Left forelimb (tissue), 1 donor: ENCODE data around the gene TRPM5.

ENCODE experiments used
- DNase-seq: peaks from one replicate; pipeline ENCODE4 v3.0.0-alpha.2; 2018; ENCODE audit warnings: low spot score

TRPM5 gene

GRCh38 chr11:2452321-2453012 lies 8.2 kb upstream of the TRPM5 start:
- DNase-seq, result no peak

GRCh38 chr11:2451916-2452315 lies 7.6 kb upstream of the TRPM5 start:
- no peak for DNase-seq

- no peak for DNase-seq
These were observed 7.0 kb upstream of the TRPM5 start for GRCh38 chr11:2451336-2451735.

- DNase-seq, result no peak
These were observed 6.2 kb upstream of the TRPM5 start for GRCh38 chr11:2450321-2451041.

DNA sequence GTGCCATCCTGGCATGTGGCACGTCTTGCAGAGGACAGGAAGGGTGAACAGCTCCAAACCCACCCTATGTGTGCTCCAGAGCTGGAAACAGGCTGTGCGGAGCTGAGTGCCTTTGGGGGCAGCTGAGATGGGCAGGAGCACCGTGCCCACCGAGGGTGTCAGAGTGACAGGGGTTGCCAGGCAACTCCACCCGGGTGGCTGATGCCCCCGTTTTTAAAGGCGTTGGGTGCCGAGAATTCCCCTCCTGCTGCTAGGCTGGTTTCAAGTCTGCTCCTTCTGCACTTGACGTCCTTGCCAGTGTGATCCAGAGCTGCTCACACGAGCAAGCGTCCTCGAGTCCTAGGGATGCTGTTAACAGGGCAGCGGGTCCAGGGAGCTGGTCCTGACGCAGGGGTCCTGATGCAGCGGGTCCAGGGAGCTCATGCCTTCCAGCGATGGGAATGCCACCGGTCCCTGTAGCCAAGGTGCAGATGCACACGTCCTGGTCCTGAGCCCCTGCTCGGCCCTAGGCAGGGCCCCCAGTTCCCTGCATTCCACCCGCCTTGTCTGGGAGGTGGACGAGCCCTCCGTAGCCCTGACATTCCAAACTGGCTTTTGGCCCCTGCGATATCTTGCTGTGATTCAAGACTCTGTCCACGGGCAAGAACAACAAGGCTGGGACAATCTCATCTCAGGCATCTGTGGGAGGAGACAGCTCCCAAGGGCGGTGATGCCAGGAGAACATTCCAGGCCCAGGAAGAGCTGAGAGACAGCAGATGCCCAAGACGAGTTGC lies 5.4 kb upstream of the TRPM5 start:
- no peak for DNase-seq

DNA sequence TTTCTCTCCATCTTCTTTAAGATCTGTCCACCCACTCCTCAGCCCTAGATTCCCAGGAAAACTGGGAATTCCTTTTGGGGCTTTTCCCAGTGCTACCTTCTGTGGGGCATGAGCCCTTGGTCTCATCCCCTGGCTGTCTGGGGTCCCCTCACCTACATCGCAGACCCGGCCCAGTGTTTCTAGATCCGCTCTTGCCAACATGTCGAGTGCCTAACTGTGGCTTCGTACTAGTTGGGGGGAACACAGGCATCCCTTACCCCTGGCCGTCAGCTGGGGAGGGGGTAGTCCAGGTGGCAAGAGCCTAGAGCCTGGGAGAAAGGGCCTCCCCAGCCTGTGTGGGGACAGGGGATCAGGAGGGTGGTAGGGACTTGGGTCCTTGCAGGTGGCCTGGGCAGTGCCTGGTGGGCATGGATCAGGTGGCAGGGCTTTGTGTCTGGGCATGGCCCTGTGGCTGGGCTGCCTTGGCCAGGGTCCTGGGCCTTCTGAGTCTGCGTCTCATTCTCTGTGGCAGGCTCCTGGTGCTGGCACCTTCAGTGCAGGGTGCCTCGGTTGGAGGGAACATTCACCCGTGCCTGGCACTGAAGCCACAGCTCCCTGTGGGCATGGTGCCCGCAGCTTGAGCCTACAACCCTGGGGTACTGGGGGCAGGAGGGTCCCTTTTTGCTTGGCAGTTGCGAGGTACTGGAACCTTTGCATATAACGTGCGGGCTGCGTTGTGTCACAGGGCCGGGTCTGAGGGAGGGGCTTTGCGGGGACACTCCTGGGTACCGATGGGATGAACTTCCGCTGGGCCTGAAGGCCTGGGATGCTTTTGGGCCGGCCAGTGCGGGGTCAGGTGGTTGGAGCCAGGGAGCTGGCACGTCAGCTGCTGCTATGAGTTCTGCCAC lies 4.6 kb upstream of the TRPM5 start:
- DNase-seq, result no peak

DNA sequence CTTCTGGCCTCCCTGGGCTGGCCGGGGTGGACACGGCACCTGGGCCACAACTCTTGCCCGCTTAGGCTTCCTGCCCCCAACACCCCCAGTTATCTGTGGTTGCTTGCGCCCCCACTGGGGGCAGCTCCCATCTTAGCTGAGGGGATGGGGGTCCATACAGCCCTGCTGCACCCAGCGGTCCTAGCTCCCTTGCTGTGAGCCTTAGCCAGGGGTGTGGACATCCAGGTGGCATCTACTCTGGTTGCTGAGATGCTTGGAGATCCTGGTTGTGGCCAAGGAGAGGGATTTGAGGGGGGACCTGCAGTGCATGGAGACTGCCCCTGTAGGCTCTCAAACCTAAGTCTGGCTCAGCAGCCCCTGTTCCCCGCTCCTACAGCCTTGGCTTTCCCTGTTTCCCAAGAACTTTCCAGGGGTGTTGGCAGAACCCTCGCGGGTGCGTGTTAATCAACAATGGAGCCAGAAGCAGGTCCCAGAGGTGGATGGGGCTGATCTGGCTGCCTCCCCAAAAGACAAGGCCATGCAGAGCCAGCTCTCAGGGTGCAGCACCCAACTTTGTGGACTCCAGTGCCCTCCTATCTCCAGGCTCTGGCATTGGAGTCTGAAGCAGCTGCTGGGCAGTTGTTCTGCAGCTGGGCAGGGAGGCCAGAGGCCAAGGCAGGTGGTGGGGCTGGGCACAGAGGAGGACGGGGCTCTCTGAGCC lies 3.8 kb upstream of the TRPM5 start:
- no peak for DNase-seq

- DNase-seq, result no peak
These were observed 3.1 kb upstream of the TRPM5 start for GRCh38 chr11:2447253-2447950.

DNA sequence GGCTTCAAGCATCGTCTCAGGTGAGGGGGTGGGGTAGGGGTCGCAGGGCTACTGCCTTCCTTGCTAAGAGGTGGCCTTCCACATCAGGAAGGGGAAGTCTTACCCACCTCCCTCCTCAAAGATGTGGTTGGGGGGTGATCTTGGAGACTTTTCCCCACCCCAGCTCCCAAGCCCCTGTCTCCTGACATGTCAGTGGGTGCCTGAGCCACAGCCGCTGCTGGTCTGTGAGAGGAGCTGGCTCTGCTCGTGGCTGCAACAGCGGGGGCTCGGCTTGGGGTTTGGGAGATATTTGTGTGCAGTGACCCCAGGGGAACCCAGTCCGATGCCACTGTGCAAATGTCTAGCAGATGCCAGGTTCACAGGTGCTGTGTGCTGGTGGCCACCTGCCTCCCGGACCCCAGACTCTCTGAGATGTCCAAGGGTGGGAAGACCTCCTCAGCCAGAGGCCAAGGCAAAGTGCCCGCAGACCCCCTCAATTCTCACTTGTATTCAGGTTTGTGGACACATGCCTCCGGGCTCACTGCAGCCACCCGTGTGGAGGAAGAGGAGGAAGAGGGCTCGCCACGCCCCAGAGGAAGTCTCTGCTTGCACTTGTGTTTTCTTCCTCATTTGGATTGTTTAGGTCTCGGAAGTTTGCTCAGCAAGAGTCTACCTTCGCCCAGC lies 2.4 kb upstream of the TRPM5 start:
- no peak for DNase-seq

GRCh38 chr11:2445746-2446551 lies 1.6 kb upstream of the TRPM5 start:
- no peak for DNase-seq

DNA sequence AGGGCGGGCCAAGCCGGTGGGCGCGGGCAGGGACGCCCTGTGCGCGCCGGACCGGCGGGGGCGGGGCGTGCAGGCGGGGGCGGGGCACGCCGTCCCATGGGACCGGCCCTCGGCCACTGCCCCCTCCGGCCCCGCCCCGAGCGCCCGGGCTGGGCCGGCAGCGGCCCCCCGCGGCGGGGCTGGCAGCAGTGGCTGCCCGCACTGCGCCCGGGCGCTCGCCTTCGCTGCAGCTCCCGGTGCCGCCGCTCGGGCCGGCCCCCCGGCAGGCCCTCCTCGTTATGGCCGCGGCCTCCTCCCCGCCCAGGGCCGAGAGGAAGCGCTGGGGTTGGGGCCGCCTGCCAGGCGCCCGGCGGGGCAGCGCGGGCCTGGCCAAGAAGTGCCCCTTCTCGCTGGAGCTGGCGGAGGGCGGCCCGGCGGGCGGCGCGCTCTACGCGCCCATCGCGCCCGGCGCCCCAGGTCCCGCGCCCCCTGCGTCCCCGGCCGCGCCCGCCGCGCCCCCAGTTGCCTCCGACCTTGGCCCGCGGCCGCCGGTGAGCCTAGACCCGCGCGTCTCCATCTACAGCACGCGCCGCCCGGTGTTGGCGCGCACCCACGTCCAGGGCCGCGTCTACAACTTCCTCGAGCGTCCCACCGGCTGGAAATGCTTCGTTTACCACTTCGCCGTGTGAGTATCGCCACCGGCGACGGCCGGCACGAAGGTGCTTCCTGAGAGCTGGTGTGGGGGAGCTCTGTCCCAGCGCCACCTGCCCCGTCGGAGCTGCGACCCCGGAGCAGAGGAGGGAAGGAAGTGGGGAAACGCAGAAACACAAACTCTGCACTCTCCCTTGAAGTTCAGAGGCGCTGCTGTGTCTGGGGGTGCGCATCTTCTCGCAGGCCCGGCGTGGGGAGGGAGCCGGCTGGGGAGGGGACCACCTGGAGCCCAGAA lies 769 bp upstream of the TRPM5 start, which contains the start of gene KCNQ1:
KCNQ1 (plus strand) TSS at position 188 of the 925 bp plus-strand sequence; CDS start at position 279, 91 bp downstream.
- no peak for DNase-seq

GRCh38 chr11:2443406-2443805 lies 908 bp downstream of the TRPM5 start:
- no peak for DNase-seq

DNA sequence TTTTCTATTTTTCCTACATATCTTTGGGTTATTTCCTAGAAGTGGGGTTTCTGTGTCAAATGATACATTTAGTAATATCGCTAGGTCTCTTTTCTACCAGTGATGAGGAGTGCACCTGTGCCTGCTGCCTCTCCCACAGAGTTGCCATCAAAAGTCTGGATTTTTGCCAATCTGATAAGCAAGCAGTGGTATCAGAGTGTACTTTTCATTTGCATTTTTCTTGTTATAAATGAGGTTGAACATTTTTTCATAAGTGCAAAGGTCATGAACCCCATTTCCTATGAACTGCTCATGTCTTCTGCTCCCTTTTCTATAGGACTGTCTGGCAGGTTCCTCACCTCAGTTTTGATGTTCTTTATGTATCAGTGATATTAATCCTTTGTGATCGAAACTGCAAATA lies 1.7 kb downstream of the TRPM5 start:
- no peak for DNase-seq

GRCh38 chr11:2441171-2441570 lies 3.1 kb downstream of the TRPM5 start:
- DNase-seq, result no peak

DNA sequence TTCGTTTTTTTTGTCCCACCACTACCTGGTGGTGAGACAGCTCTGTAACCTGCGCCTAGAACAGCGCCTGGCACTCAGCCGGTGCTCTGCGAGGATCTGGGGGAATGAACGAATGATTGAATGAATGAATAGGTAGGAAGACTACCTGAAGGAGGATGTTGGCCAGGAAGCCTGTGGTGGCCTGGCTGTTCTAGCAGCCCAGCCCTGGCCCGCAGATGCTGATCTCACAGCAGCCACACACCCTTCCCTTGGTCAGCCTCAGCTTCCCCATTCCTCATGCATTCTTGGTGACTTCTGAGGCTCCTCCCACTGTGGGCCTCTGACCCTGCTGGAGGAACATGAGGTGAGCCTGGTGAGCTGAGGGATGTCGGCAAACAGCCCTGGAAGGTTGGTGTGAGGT lies 3.7 kb downstream of the TRPM5 start:
- no peak for DNase-seq

DNA sequence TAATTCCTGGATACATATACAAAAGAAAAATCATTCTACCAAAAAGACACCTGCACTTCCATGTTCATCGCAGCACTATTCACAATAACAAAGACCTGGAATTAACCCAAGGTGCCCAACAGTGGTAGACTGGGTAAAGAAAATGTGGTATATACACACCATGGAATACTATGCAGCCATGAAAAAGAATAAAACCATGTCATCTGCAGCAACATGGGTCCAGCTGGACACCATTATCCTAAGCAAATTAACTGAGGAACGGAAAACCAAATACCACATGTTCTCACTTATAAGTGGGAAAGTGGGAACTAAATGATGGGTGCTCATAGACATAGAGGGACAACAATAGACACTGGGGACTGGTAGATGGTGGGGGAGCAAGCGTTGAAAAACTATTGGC lies 4.5 kb downstream of the TRPM5 start:
- no peak for DNase-seq

GRCh38 chr11:2437516-2437915 lies 6.8 kb downstream of the TRPM5 start:
- DNase-seq, result no peak

DNA sequence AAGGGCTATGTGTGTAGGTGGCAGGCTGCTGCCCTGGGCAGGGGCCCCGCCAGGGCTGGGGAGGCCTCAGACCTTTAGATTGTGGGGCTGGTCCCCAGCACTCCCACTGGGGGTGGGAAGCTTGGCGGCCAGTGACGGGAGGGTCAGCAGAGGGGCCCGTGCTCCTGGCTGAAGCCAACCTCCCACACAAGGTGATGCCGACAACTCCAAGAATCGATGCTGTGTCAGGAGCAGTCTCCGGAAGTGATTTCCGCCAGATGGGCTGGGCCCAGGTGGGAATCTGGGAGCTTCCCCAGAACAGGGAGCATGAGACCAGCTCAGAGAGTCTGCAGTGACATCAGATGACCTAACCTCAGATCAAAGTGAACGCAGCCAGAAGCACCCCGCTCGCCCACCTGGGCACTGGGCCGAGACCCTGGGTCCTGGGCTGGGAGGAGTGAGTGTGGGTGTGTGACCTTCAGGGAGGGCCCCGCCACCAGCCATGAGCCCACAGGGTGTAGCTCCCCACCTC lies 7.7 kb downstream of the TRPM5 start:
- no peak for DNase-seq
